DND-41 (cell line): ENCODE results near the gene DHRS7B.

ENCODE experiments used
- ATAC-seq: fragments of 200-7000 bp; cut with Tn5 transposase; 3 replicates; pipeline ENCODE4 v1.9.1; 2021; ENCODE audit warnings: low read depth; ENCODE audit not compliant: insufficient read depth
- DNase-seq: peaks from one replicate; pipeline ENCODE4 v3.0.0-alpha.2; 2020
- H2AFZ ChIP-seq: 2 replicates; pipeline ENCODE4 v1.6.0; 2012; ENCODE audit warnings: low read depth, low read length
- H3K27ac ChIP-seq: 2 replicates; pipeline ENCODE4 v1.5.1; 2012; ENCODE audit warnings: low read length, inconsistent platforms
- H3K27me3 ChIP-seq: fragments of 200-600 bp; sonication (generic); 2 replicates; pipeline ENCODE4 v1.6.0; 2012; ENCODE audit warnings: low read length, mild to moderate bottlenecking, inconsistent platforms; ENCODE audit not compliant: insufficient read depth, poor library complexity
- H3K36me3 ChIP-seq: 2 replicates; pipeline ENCODE4 v1.5.1; 2012; ENCODE audit warnings: low read length, inconsistent platforms; ENCODE audit not compliant: insufficient read depth
- H3K4me1 ChIP-seq: 2 replicates; pipeline ENCODE4 v1.5.1; 2012; ENCODE audit warnings: mild to moderate bottlenecking, low read length; ENCODE audit not compliant: insufficient read depth
- H3K4me2 ChIP-seq: 2 replicates; pipeline ENCODE4 v1.6.0; 2012; ENCODE audit warnings: mild to moderate bottlenecking, moderate library complexity, low read length, inconsistent platforms; ENCODE audit not compliant: insufficient read depth
- H3K4me3 ChIP-seq, 2 experiments: fragments of 200-600 bp in 1 of 2; shearing (Covaris generic) in 1 of 2; 2 replicates each; pipeline ENCODE4 v1.5.1; 2012 to 2016; ENCODE audit warnings: inconsistent platforms in 2 of 2, low read length in 2 of 2, mild to moderate bottlenecking in 2 of 2, low read depth in 1 of 2, moderate library complexity in 1 of 2
- H3K79me2 ChIP-seq: 2 replicates; pipeline ENCODE4 v1.6.0; 2012; ENCODE audit warnings: low read length, inconsistent platforms; ENCODE audit not compliant: insufficient read depth
- H3K9ac ChIP-seq: 2 replicates; pipeline ENCODE4 v1.6.0; 2012; ENCODE audit warnings: low read depth, mild to moderate bottlenecking, inconsistent platforms, low read length, moderate library complexity
- H3K9me3 ChIP-seq: 2 replicates; pipeline ENCODE4 v1.5.1; 2012; ENCODE audit warnings: low read length, moderate library complexity, mild to moderate bottlenecking, inconsistent platforms; ENCODE audit not compliant: insufficient read depth, severe bottlenecking
- H4K20me1 ChIP-seq: 2 replicates; pipeline ENCODE4 v1.6.0; 2012; ENCODE audit warnings: low read length; ENCODE audit not compliant: insufficient read depth
- EZH2 ChIP-seq: IDR thresholded peaks from 3 replicates; pipeline ENCODE4 v1.6.1; 2012; ENCODE audit warnings: borderline replicate concordance, low read depth, mild to moderate bottlenecking, moderate library complexity, low read length, inconsistent platforms; ENCODE audit not compliant: severe bottlenecking
- TF ChIP-seq, protein P1 (sequence below): IDR thresholded peaks from 2 replicates; pipeline ENCODE4 v1.5.1; 2012; ENCODE audit warnings: borderline replicate concordance, low read length, moderate library complexity, mild to moderate bottlenecking; ENCODE audit not compliant: poor library complexity, severe bottlenecking; ENCODE audit errors: extremely low read depth

DHRS7B gene

DNA sequence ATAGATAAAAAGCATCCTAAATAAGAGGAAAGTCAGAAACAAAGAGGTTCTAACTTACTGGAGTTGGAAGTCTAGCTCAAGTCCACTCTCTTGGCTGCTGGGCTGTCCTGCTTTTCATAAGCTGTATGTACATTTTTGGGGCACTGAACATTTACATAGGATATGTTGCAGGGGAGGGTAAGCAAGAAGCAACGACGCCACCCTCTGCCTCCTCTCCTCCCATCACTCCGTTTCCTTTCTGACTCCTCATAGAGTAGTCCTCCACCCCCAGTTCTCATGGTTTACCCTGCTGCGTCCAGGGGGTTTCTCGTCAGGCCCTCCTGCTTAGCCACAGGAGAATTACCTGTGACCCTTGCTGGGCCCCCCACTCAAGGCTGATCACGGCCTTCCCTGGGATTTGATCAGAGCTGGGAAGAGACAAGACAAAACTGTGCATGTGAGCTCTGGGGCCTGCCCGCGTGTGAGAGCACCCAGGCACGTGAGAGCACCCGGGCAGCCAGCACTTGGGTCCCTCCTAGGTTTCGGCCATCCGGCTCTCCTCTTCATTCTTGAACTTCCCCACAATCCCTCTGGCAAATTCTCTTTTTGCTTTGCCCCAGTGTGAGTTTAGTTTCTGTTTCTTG, 50.1 kb downstream of the DHRS7B start:
- Histone ChIP-seq H3K4me2 (no peak overlapping the region), H3K4me3 (no peak overlapping the region), H3K4me1 (no peaks in the 10 kb centered on the region), H3K27me3 (no peaks in the 10 kb centered on the region), H2AFZ (no peak overlapping the region), H3K9me3 (no peaks in the 10 kb centered on the region), H3K36me3 (peaks cover 23% of the 10 kb centered on the region), H4K20me1 (peaks cover 4% of the 10 kb centered on the region; the same call in 1 of the 2 replicates), H3K9ac (no peak overlapping the region), H3K79me2 (no peaks in the 10 kb centered on the region), H3K27ac (no peak overlapping the region)
- ATAC-seq: no peak
- DNase-seq: no peak
- no peak for TF ChIP-seq EZH2
- TF ChIP-seq, protein P1, sequence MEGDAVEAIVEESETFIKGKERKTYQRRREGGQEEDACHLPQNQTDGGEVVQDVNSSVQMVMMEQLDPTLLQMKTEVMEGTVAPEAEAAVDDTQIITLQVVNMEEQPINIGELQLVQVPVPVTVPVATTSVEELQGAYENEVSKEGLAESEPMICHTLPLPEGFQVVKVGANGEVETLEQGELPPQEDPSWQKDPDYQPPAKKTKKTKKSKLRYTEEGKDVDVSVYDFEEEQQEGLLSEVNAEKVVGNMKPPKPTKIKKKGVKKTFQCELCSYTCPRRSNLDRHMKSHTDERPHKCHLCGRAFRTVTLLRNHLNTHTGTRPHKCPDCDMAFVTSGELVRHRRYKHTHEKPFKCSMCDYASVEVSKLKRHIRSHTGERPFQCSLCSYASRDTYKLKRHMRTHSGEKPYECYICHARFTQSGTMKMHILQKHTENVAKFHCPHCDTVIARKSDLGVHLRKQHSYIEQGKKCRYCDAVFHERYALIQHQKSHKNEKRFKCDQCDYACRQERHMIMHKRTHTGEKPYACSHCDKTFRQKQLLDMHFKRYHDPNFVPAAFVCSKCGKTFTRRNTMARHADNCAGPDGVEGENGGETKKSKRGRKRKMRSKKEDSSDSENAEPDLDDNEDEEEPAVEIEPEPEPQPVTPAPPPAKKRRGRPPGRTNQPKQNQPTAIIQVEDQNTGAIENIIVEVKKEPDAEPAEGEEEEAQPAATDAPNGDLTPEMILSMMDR: no peak

DNA sequence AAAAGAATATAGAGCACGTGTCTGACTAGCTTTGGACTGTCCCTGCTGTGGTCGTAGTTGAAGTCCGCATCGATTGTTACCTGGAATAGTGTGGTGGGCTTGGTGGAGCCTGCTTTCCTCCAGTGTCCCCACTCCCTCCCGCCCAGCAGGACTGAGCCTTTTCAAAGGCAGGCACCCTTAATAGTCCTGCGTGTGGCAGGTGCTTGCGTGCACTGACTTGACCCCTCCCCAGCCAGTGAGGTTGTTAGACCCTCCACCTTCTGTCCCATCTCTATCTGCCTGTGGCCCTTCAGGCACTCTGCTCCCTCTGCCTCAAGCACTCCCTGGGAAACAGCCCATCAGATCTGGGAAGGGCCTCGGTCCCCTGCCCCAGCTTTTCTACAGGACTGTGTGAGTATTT, 50.6 kb downstream of the DHRS7B start:
- Histone ChIP-seq H2AFZ (no peak overlapping the region), H3K79me2 (no peaks in the 10 kb centered on the region), H3K9me3 (no peaks in the 10 kb centered on the region), H3K27ac (no peak overlapping the region), H3K9ac (no peak overlapping the region), H3K36me3 (peaks cover 23% of the 10 kb centered on the region), H3K4me1 (no peaks in the 10 kb centered on the region), H3K4me3 (no peak overlapping the region), H3K27me3 (no peaks in the 10 kb centered on the region), H3K4me2 (no peak overlapping the region), H4K20me1 (peaks cover 4% of the 10 kb centered on the region; the same call in 1 of the 2 replicates)
- TF ChIP-seq, protein P1: no peak
- TF ChIP-seq EZH2: no peak
- no peak for DNase-seq
- ATAC-seq: no peak

GRCh38 chr17:21177854-21178600, 51.3 kb downstream of the DHRS7B start:
- H4K20me1 ChIP-seq: no peaks in the 10 kb centered on the region
- H3K4me3 ChIP-seq: no peak overlapping the region
- no peak overlapping the region for H3K4me2 ChIP-seq
- H3K9me3 ChIP-seq: no peaks in the 10 kb centered on the region
- no peaks in the 10 kb centered on the region for H3K4me1 ChIP-seq
- H3K9ac ChIP-seq: no peak overlapping the region
- no peak overlapping the region for H3K27ac ChIP-seq
- ATAC-seq: no peak
- no peak for DNase-seq
- no peaks in the 10 kb centered on the region for H3K27me3 ChIP-seq
- H2AFZ ChIP-seq: no peak overlapping the region
- TF ChIP-seq, protein P1: no peak
- TF ChIP-seq EZH2: no peak
- H3K79me2 ChIP-seq: no peaks in the 10 kb centered on the region
- H3K36me3 ChIP-seq: peaks cover 17% of the 10 kb centered on the region
